ENCODE data around the gene CC2D2A. TPM values are rescaled to one million over a fixed set of nuclear protein-coding genes. Genes with fewer than 3 reads are reported as not detected.
A peak's percentile ranks its signal among the peaks of the same experiment; 100 is the strongest.

CC2D2A gene
- total and polyA plus RNA-seq, 9 of the 15 experiments (the other 6 are each of a cell fraction or from before 2014, with no cell fraction given) = 0.36 to 2.5 (median 1.6) TPM

- TF ChIP-seq ZNF639 (CRISPR knock-in tag; conservative IDR thresholded peaks at IDR 0.05 in 1 of 2, IDR thresholded peaks at IDR 0.05 in 1 of 2) (no peak), ZNF507 (tag; conservative IDR thresholded peaks at IDR 0.05) (no peak), FOXJ2 (tag; IDR thresholded peaks at IDR 0.05) (0 out of 2 replicates have a peak, but pooled peaks have one; percentile 15), ZNF253 (CRISPR knock-in tag; conservative IDR thresholded peaks at IDR 0.05) (no peak), ZNF518B (CRISPR knock-in tag; IDR thresholded peaks at IDR 0.05) (no peak), ATF7 (IDR thresholded peaks at IDR 0.05) (no peak), TEAD1 (CRISPR knock-in tag; IDR thresholded peaks at IDR 0.05) (no peak), ZNF318 (IDR thresholded peaks at IDR 0.05; ENCODE audit: borderline replicate concordance in 1 of 2, low read depth in 1 of 2) (no peak), PPARD (CRISPR knock-in tag; IDR thresholded peaks at IDR 0.05) (no peak), MED1 (CRISPR knock-in tag; IDR thresholded peaks at IDR 0.05; ENCODE audit: borderline replicate concordance) (no peak)
Measured at GRCh38 chr4:15479089-15479912, 9.6 kb downstream of the CC2D2A start (continued).

Measured in K562 (cell line).